Kidney (tissue), 14 donors: ENCODE measurements around the gene CLPSL1. TPM values are rescaled to one million over a fixed set of nuclear protein-coding genes. Genes with fewer than 3 reads are reported as not detected.

Source experiments
- DNase-seq, 5 donors: peaks; one replicate each; pipeline ENCODE4 v3.0.0-alpha.2; 2013 to 2020
- FAIRE-seq: peaks from 2 replicates; lab custom pipeline; 2012; peaks lifted over from hg19 to GRCh38; lab: Jason Lieb, UNC
- H3K27ac ChIP-seq, 2 donors: one replicate each; pipeline ENCODE4 v1.7.0; 2013; ENCODE audit warnings: low read depth in 2 of 2, low read length in 2 of 2, inconsistent platforms in 1 of 2
- H3K27me3 ChIP-seq: one replicate; pipeline ENCODE4 v1.7.1; 2013; ENCODE audit warnings: low read length, inconsistent platforms; ENCODE audit not compliant: control insufficient read depth, insufficient read depth
- H3K36me3 ChIP-seq, 3 donors: one replicate each; pipeline versions ENCODE4 v1.7.0 to v1.7.1; 2013; ENCODE audit warnings: low read length in 3 of 3, control low read depth in 1 of 3, inconsistent platforms in 1 of 3; ENCODE audit not compliant: insufficient read depth in 3 of 3, control insufficient read depth in 2 of 3
- H3K4me1 ChIP-seq, 3 donors: one replicate each; pipeline versions ENCODE4 v1.7.0 to v1.7.1; 2013; ENCODE audit warnings: low read length in 3 of 3, inconsistent platforms in 1 of 3, low read depth in 1 of 3; ENCODE audit not compliant: control insufficient read depth in 2 of 3, insufficient read depth in 2 of 3
- H3K4me3 ChIP-seq, 3 donors: one replicate each; pipeline versions ENCODE4 v1.7.0 to v1.8.1; 2013; ENCODE audit warnings: low read length in 3 of 3, control low read depth in 1 of 3, inconsistent platforms in 1 of 3
- H3K9ac ChIP-seq, 3 donors: one replicate each; pipeline versions ENCODE4 v1.7.0 to v1.7.1; 2013; ENCODE audit warnings: low read length in 3 of 3, control low read depth in 1 of 3, inconsistent platforms in 1 of 3
- H3K9me3 ChIP-seq, 3 donors: one replicate each; pipeline versions ENCODE4 v1.7.0 to v1.7.1; 2013; ENCODE audit warnings: low read length in 3 of 3, control low read depth in 1 of 3, inconsistent platforms in 1 of 3; ENCODE audit not compliant: control insufficient read depth in 2 of 3, insufficient read depth in 1 of 3
- intact Hi-C: fragments of 100-400 bp; cut with DNase I; formaldehyde crosslinking; loops from one replicate; pipeline ENCODE4 v1.11.1; 2022
- polyA plus RNA-seq: library from polyadenylated mRNA; stranded (reverse); fragments of 350-450 nt; fragmentation: Illumina TruSeq; extraction: RNeasy Lipid Tissue Mini Kit (QIAGEN cat#74804); gene quantifications from one replicate; pipeline ENCODE4 v1.2.3, GENCODE V29; 2014; ENCODE audit warnings: low read depth, low replicate concordance; ENCODE audit not compliant: insufficient read depth
- total RNA-seq: library from RNA; stranded (reverse); fragmentation: NEBNext Ultra II Directional; extraction: Animal tissue kit (Norgen Biotek cat#: 25700); gene quantifications from one replicate; pipeline ENCODE4 v1.2.1, GENCODE V29; 2021
- TF ChIP-seq, protein P1 (sequence below): IDR thresholded peaks from 3 replicates; pipeline ENCODE4 v1.5.1; 2012; ENCODE audit warnings: mild to moderate bottlenecking, moderate library complexity, borderline replicate concordance; ENCODE audit not compliant: insufficient read depth; ENCODE audit errors: extremely low read depth
- donor health status: control.
- donor health status: control.
- donor health status: control.
- donor health status: control.
- donor health status: control.
- donor health status: DM: yes; HTN: yes; CAD: no.
- donor health status: Normal renal cell carcinoma (clear cell type).

The CLPSL1 gene
- total and polyA plus RNA-seq, 2 donors from 2014 or later: not detected

DNA sequence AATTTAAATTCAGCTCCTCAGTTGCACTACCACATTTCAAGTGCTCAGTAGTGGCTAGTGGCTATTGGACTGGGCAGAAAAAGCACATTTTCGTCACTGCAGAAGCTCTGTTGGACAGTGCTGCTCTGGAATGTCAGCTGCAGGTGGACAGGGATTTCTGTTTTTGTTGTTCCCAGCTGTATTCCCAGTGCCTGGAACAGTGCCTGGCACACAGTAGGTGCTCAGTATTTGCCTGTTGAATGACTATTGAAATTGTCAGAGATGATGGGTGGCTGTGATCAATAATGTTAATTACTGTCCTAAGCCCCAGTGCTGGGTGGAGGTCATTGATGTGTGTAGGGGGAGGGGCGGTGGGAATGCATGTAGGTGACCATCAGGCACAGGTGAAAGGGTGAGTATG lies 5.5 kb downstream of the CLPSL1 start:
- H3K36me3 ChIP-seq: no peaks in the 10 kb centered on the region
- DNase-seq: no peak
- intact Hi-C loops: no loop called here
- no peak overlapping the region for H3K9ac ChIP-seq
- no peak overlapping the region for H3K4me3 ChIP-seq
- TF ChIP-seq, protein P1, sequence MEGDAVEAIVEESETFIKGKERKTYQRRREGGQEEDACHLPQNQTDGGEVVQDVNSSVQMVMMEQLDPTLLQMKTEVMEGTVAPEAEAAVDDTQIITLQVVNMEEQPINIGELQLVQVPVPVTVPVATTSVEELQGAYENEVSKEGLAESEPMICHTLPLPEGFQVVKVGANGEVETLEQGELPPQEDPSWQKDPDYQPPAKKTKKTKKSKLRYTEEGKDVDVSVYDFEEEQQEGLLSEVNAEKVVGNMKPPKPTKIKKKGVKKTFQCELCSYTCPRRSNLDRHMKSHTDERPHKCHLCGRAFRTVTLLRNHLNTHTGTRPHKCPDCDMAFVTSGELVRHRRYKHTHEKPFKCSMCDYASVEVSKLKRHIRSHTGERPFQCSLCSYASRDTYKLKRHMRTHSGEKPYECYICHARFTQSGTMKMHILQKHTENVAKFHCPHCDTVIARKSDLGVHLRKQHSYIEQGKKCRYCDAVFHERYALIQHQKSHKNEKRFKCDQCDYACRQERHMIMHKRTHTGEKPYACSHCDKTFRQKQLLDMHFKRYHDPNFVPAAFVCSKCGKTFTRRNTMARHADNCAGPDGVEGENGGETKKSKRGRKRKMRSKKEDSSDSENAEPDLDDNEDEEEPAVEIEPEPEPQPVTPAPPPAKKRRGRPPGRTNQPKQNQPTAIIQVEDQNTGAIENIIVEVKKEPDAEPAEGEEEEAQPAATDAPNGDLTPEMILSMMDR: no peak
- H3K27ac ChIP-seq: no peak overlapping the region
- no peak for FAIRE-seq
- no peaks in the 10 kb centered on the region for H3K9me3 ChIP-seq
- no peaks in the 10 kb centered on the region for H3K27me3 ChIP-seq
- no peaks in the 10 kb centered on the region for H3K4me1 ChIP-seq

DNA sequence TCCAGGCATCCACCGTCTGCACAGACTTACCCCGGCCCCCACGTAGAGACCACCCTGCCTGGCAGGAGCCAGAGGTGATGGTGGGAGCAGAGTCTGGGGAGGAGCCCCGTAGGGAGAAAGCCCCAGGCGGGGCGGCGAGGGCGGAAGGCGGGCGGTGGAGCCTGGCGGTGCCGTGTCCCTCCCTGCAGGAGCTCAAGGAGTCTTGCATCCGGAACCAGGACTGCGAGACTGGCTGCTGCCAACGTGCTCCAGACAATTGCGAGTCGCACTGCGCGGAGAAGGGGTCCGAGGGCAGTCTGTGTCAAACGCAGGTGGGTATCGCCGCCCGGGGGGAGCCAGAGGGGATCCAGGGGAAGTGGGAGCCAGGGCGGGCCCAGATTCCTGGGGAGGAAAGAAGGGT lies 6.0 kb downstream of the CLPSL1 start:
- Histone ChIP-seq H3K4me3 (no peak overlapping the region), H3K27me3 (no peaks in the 10 kb centered on the region), H3K36me3 (no peaks in the 10 kb centered on the region), H3K27ac (no peak overlapping the region), H3K9me3 (no peaks in the 10 kb centered on the region), H3K4me1 (no peaks in the 10 kb centered on the region), H3K9ac (no peak overlapping the region)
- FAIRE-seq (no peak), DNase-seq (peak in 4 of 5 donors; percentile 53 to 64 (median 55))
- intact Hi-C loops: no loop called here
- TF ChIP-seq, protein P1: no peak

DNA sequence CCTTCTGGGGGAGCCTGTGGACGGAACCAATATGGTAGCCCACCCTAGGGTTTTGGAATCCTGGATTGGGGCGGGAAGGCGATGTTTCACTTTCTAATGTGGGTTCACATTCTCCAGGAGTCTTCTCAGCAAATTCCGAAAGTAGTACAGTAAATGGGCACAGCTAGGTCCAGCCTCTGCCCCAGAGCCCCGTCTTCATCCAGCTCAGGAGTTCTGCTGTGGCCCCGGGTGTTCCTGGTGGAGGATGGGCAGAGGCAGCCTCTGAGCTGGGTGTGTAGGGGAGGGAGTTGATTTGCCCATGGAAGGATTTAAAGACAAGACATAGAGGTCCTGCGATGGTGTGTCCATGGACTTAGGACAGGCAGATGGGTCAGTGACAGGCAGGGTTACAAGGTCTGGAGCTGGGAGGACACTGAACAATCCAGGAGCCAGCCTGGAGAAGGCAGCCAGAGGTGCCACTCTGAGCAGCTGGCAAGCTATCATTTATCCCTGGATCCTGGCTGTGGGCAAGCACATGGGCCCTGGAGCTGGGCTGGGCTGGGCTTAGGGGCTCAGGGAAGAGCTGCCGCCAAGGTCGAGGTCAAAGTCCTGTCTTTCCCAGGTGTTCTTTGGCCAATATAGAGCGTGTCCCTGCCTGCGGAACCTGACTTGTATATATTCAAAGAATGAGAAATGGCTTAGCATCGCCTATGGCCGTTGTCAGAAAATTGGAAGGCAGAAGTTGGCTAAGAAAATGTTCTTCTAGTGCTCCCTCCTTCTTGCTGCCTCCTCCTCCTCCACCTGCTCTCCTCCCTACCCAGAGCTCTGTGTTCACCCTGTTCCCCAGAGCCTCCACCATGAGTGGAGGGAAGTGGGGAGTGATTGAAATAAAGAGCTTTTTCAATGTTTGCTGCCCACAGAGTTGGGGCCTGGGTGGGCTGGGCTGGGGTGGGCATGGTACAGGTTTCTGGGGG lies 6.7 kb downstream of the CLPSL1 start:
- TF ChIP-seq, protein P1: no peak
- Histone ChIP-seq H3K27ac (no peak overlapping the region), H3K4me3 (no peak overlapping the region), H3K4me1 (no peaks in the 10 kb centered on the region), H3K27me3 (no peaks in the 10 kb centered on the region), H3K9me3 (no peaks in the 10 kb centered on the region), H3K9ac (no peak overlapping the region), H3K36me3 (no peaks in the 10 kb centered on the region)
- DNase-seq (no peak), FAIRE-seq (no peak)
- intact Hi-C loops: no loop called here
